ENCODE data around the gene MGME1.
"Not testable (repeated sequence)": the region's sequence is repeated elsewhere in the genome, so short reads cannot be mapped to it uniquely, and the experiment has no call there.

MGME1 gene

DNA sequence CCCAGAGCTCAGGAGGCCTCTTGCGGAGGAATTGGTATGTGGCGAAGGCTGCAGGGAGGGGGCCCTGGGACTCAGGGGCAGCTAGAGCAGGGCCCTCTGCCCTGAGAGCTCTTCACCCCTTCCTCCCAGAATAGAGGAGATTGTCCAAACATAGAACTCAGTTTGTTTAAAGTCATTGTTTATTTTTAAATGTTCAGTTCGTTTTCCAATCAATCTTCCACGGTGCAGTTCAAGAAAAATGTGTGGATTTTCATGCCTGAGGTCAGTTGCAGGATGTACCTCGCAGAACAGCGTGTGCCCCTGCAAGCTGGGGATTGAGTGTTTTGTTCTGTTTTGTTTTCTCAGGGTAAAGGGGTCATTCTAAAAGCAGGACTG lies 37.2 kb downstream of the MGME1 start:
- Mint-ChIP-seq H3K9me3 (no peaks in the 10 kb centered on the region), H3K27me3 (ENCODE audit: low read depth) (peaks cover under 1% of the 10 kb centered on the region), H3K4me3 (no peak overlapping the region), H3K4me1 (ENCODE audit: low read depth) (no peaks in the 10 kb centered on the region), H3K36me3 (ENCODE audit: low read depth) (no peaks in the 10 kb centered on the region), H3K27ac (no peak overlapping the region)

DNA sequence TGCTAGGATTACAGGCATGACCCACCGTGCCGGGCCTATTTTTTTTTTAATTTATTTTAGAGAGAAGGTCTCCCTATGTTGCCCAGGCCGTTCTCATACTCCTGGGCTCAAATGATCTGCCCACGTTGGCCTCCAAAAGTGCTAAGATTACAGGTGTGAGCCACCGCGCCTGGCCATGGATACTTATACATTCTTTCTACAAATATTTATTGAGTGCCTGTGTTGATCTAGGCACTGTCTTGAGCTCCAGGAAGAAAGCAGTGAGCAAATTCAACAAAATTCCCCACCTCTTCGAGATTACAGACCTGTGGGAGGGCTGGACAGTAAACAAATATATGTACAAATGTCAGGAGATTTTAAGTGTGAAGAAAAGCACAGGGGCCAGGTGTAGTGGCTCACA lies 37.9 kb downstream of the MGME1 start:
- H3K27ac Mint-ChIP-seq = no peak overlapping the region
- H3K4me3 Mint-ChIP-seq = no peak overlapping the region
- no peaks in the 10 kb centered on the region for H3K36me3 Mint-ChIP-seq (ENCODE audit: low read depth)
- no peaks in the 10 kb centered on the region for H3K4me1 Mint-ChIP-seq (ENCODE audit: low read depth)
- H3K27me3 Mint-ChIP-seq (ENCODE audit: low read depth) = no peaks in the 10 kb centered on the region
- no peaks in the 10 kb centered on the region for H3K9me3 Mint-ChIP-seq

DNA sequence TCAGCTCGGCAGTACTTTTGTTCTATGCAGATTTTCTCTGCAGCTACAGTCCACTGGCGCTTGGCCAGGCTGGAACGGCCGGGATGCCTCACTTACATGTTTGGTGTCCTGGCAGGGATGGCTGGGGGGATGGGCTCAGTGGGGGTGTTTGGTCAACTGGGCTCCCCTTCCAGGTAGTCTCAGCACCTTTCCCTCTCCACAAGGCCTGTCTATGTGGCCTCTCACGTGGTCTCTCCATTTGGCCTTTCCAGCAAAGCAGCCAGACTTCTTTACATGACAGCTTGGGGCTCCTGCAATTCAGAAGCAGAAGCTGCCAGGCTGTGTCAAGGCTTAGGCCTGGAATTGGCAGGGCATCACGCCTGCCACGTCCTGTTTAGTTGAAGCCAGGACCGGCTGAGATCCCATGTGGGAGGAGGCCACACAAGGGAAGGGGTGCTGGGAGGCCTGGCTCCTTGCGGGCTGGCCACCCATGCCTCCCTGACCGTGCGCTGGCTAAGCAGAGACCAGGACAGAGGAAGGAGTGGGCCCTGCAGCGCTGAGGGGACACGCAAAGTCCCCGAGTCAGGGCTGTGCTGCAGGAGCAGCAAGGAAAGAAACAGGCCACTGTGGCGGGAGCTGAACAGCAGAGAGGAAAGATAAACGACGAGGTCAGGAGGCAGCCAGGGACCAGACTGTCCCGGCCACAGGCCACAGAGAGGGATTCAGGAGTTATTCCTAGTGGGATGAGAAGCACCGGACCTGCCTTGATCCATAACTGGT lies 38.9 kb downstream of the MGME1 start:
- no peaks in the 10 kb centered on the region for H3K4me1 Mint-ChIP-seq (ENCODE audit: low read depth)
- H3K4me3 Mint-ChIP-seq = no peak overlapping the region
- H3K36me3 Mint-ChIP-seq (ENCODE audit: low read depth) = no peaks in the 10 kb centered on the region
- H3K27me3 Mint-ChIP-seq (ENCODE audit: low read depth) = no peaks in the 10 kb centered on the region
- no peak overlapping the region for H3K27ac Mint-ChIP-seq
- H3K9me3 Mint-ChIP-seq = no peaks in the 10 kb centered on the region

DNA sequence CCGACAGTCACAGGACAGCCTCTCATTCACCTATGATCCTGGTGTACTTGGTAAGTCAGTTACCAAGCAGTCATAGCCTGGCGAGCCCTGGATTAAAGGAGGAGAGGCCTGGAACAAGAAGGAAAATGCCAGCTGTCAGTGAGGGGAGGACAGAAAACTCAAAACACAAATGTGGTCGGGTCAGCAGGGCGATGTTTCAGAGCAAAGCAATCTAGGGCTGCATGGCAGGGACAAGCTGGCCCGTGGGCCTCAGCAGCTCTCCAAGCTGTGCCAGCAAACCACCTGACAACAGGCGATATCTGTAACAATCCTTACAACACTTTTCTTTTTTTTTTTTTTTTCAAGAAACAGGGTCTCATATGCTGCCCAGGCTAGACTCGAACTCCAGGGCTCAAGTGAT lies 40.3 kb downstream of the MGME1 start:
- H3K27ac Mint-ChIP-seq = no peak overlapping the region
- H3K27me3 Mint-ChIP-seq (ENCODE audit: low read depth) = no peaks in the 10 kb centered on the region
- no peaks in the 10 kb centered on the region for H3K36me3 Mint-ChIP-seq (ENCODE audit: low read depth)
- no peak overlapping the region for H3K4me3 Mint-ChIP-seq
- H3K9me3 Mint-ChIP-seq = no peaks in the 10 kb centered on the region
- no peaks in the 10 kb centered on the region for H3K4me1 Mint-ChIP-seq (ENCODE audit: low read depth)

DNA sequence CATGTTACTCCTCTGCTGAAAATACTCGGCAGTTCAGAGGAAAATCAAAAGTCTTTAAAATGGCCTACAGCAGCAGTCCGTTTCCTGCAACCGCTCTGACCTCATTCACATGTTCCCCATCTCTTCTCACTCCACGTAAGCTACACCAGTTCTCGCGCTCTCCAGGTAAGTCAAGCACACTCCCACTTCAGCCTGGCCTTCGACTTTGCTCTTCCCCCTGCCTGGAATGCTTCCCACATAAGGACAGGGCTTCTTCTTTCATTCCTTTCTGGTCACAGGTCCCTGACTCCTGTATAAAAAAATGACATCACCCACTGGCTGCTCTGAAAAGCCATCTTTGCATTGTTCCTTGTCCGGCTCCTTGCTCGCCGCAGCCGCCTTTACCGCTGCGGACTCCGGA lies 42.7 kb downstream of the MGME1 start:
- H3K4me1 Mint-ChIP-seq (ENCODE audit: low read depth) = no peaks in the 10 kb centered on the region
- no peaks in the 10 kb centered on the region for H3K36me3 Mint-ChIP-seq (ENCODE audit: low read depth)
- H3K27ac Mint-ChIP-seq = no peak overlapping the region
- no peaks in the 10 kb centered on the region for H3K9me3 Mint-ChIP-seq
- H3K4me3 Mint-ChIP-seq = no peak overlapping the region
- no peaks in the 10 kb centered on the region for H3K27me3 Mint-ChIP-seq (ENCODE audit: low read depth)

DNA sequence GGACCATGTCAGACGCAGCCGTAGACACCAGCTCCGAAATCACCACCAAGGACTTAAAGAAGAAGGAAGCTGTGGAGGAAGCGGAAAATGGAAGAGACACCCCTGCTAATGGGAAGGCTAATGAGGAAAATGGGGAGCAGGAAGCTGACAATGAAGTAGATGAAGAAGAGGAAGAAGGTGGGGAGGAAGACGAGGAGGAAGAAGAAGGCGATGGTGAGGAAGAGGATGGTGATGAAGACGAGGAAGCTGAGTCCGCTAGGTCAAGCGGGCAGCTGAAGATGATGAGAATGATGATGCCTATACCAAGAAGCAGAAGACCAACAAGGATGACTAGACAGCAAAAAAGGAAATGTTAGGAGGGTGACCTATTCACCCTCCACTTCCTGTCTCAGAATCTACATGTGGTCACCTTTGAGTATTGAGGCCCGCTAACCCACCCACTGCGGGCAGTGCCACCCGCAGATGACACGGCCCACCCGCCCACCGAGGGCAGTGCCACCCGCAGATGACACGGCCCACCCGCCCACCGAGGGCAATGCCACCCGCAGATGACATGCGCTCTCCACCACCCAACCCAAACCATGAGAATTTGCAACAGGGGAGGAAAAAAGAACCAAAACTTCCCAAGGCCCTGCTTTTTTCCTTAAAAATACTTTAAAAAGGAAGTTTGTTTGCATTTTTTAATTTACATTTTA lies 43.3 kb downstream of the MGME1 start:
- Mint-ChIP-seq H3K36me3 (ENCODE audit: low read depth) (no peaks in the 10 kb centered on the region), H3K4me3 (no peak overlapping the region), H3K27me3 (ENCODE audit: low read depth) (no peaks in the 10 kb centered on the region), H3K4me1 (ENCODE audit: low read depth) (no peaks in the 10 kb centered on the region), H3K27ac (no peak overlapping the region), H3K9me3 (no peaks in the 10 kb centered on the region)

DNA sequence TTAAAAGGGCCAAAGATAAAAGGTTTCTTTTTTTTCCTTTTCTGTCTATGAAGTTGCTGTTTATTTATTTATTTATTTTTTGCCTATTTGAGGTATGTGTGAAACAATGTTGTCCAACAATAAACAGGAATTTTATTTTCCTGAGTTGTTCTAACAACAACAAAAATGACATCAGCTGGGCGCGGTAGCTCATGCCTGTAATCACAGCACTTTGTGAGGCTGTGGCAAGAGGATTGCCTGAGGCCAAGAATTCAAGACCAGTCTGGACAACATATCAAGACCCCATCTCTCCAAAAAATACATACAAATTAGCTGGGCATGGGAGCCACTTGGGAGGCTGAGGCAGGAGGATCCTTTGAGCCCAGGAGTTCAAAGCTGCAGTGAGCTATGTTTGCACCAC lies 44.1 kb downstream of the MGME1 start:
- no peak overlapping the region for H3K4me3 Mint-ChIP-seq
- no peaks in the 10 kb centered on the region for H3K9me3 Mint-ChIP-seq
- H3K27ac Mint-ChIP-seq = no peak overlapping the region
- peaks cover under 1% of the 10 kb centered on the region for H3K27me3 Mint-ChIP-seq (ENCODE audit: low read depth)
- no peaks in the 10 kb centered on the region for H3K4me1 Mint-ChIP-seq (ENCODE audit: low read depth)
- no peaks in the 10 kb centered on the region for H3K36me3 Mint-ChIP-seq (ENCODE audit: low read depth)

DNA sequence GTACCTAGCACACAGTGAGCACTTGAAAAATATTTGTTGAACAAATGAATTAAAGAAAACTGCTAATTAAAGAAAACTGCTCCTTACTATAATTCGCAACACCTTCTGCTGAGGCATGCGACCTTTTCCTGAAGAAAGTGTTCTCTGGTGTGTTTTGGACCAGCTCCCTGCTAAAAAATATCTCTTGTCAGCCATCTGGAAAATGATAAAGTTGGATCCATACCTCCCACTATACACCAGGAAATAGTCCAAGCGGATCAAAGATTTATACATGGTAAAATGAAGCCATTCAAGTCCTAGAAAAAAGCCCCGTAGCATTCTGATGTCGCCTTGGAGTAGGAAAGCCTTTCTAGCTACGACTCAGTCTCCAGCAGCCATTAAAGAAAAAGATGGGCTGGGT lies 45.6 kb downstream of the MGME1 start:
- peaks cover 6% of the 10 kb centered on the region for H3K27me3 Mint-ChIP-seq (ENCODE audit: low read depth)
- no peak overlapping the region for H3K4me3 Mint-ChIP-seq
- no peak overlapping the region for H3K27ac Mint-ChIP-seq
- no peaks in the 10 kb centered on the region for H3K4me1 Mint-ChIP-seq (ENCODE audit: low read depth)
- H3K9me3 Mint-ChIP-seq = no peaks in the 10 kb centered on the region
- no peaks in the 10 kb centered on the region for H3K36me3 Mint-ChIP-seq (ENCODE audit: low read depth)

DNA sequence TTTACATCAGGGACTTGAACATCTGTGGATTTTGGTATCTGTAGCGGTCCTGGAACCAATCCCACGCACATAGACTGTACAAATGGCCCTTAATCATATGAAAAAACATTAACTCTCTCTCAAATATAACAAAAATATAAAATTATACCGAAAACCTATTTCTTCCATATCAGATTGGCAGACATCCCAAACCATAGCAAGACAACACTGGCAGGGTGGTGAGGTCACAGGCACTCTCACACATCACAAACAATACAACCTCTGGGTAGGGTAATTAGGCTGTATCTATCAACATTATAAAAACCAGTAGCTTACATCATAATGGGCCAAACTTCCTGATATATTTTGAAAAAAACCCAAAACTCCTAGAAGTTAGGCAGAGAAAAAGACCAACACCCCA lies 48.0 kb downstream of the MGME1 start:
- Mint-ChIP-seq H3K9me3 (no peaks in the 10 kb centered on the region), H3K36me3 (ENCODE audit: low read depth) (no peaks in the 10 kb centered on the region), H3K4me3 (no peak overlapping the region), H3K4me1 (ENCODE audit: low read depth) (no peaks in the 10 kb centered on the region), H3K27me3 (ENCODE audit: low read depth) (peaks cover 6% of the 10 kb centered on the region), H3K27ac (no peak overlapping the region)

DNA sequence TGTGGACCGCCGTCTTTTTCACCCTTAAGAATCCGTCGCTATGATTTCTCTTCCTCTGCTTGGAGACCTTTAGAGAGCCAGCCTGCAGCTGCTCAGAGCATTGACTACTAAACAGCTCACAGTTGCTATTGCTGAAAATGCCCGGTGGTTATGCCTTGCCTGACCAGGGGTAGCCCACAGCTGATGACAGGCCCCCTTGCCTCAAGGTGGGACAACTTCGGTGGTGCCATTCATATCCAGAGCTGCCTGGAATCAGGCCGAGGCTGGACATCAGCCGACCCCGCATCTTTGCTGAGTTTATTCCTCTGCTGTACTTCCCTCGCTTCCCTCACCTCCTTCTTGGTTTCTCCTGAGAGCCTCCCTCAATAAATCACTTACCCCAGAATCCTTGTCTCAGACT lies 49.3 kb downstream of the MGME1 start:
- no peak overlapping the region for H3K4me3 Mint-ChIP-seq

DNA sequence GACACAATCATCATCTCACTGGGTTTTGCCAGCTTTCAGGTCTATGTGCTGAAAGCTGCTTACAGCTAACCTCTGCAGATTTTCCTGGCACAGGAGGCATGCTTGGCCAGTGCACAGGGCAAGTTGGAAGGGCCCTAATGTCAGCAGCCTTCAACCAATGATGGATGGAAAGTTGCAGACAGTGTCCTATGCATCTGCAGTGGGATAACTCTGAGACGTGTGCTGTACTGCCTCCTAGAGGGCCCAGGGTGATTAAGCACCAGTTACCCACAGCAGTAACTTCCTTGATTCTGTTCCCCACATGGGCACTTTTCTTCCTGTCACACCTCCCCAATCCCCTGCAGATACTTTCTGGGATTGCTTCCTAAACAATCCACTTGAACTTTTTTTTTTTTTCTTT lies 50.2 kb downstream of the MGME1 start:
- Mint-ChIP-seq H3K27ac (no peak overlapping the region), H3K4me3 (no peak overlapping the region), H3K36me3 (ENCODE audit: low read depth) (no peaks in the 10 kb centered on the region), H3K4me1 (ENCODE audit: low read depth) (no peaks in the 10 kb centered on the region), H3K9me3 (no peaks in the 10 kb centered on the region), H3K27me3 (ENCODE audit: low read depth) (peaks cover 6% of the 10 kb centered on the region)

More for the DNA sequence above, 49.3 kb downstream of the MGME1 start:
- no peaks in the 10 kb centered on the region for H3K9me3 Mint-ChIP-seq
- no peaks in the 10 kb centered on the region for H3K4me1 Mint-ChIP-seq (ENCODE audit: low read depth)
- no peaks in the 10 kb centered on the region for H3K36me3 Mint-ChIP-seq (ENCODE audit: low read depth)
- no peak overlapping the region for H3K27ac Mint-ChIP-seq
- H3K27me3 Mint-ChIP-seq (ENCODE audit: low read depth) = peaks cover 6% of the 10 kb centered on the region

DNA sequence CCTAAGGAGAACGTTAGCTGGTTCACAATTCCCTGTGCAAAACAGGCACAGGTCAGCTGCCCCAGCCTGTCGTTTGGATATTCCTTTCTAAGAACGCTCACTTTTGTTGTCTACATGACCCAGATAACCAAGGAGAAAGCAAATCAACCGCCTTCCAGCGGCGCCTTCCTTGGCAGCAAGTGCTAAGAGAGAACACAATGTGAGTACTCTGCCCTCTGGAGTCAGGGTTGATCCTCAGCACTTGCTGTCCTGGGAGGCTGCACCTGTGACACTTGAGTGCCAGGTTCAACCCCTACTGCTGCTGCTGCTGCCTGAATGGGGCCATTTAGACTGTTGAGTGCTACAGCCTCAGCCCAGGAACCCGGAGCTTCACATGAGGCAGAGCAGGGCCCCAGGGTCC lies 52.1 kb downstream of the MGME1 start:
- Mint-ChIP-seq H3K4me3 (no peak overlapping the region), H3K27ac (no peak overlapping the region), H3K4me1 (ENCODE audit: low read depth) (no peaks in the 10 kb centered on the region), H3K36me3 (ENCODE audit: low read depth) (no peaks in the 10 kb centered on the region), H3K9me3 (no peaks in the 10 kb centered on the region), H3K27me3 (ENCODE audit: low read depth) (peaks cover 6% of the 10 kb centered on the region)

DNA sequence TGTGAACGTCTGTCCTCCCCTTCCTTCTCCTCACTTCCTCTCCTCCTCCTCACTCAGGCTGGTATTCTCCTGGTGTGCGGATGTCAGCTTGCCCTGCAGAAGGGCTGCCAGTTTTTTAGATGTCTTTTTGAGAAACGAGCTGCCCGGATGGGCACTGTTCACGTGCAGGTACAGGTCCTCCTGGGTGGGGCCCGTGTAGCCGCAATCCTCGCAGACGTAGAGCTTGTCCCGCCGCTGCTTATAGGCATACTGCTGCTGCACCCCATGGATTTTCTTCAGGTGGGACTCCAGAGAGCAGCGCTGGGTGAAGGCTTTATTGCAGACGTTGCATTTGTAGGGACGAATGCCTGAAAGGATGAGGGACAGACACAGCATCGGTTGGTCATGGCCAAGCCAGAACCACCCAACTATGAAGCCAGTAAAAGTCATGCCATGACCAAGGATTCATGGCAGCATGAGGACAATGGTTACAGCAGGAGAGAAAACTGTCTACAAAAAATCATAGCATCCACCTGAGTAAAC lies 55.8 kb downstream of the MGME1 start:
- no peak overlapping the region for H3K4me3 Mint-ChIP-seq
- H3K9me3 Mint-ChIP-seq = no peaks in the 10 kb centered on the region
- H3K36me3 Mint-ChIP-seq (ENCODE audit: low read depth) = no peaks in the 10 kb centered on the region
- H3K27ac Mint-ChIP-seq = no peak overlapping the region
- H3K4me1 Mint-ChIP-seq (ENCODE audit: low read depth) = no peaks in the 10 kb centered on the region
- no peaks in the 10 kb centered on the region for H3K27me3 Mint-ChIP-seq (ENCODE audit: low read depth)

DNA sequence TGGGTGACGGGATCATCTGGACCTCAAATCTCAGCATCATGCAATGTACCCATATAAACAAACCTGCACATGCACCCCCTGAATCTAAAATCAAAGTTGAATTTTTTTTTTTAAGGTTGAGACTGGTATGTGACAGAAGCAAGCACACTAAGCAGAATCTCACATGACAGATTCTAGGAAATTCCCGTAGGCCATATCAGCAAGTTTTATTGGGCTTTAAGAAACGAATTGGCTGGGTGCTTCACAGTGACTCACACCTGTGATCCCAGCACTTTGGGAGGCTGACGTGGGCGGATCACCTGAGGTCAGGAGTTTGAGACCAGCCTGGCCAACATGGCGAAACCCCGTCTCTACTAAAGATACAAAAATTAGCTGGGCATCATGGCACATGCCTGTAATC lies 58.2 kb downstream of the MGME1 start:
- H3K27me3 Mint-ChIP-seq (ENCODE audit: low read depth); H3K4me3 Mint-ChIP-seq; H3K36me3 Mint-ChIP-seq (ENCODE audit: low read depth); H3K4me1 Mint-ChIP-seq (ENCODE audit: low read depth); H3K27ac Mint-ChIP-seq; H3K9me3 Mint-ChIP-seq: not testable (repeated sequence)

DNA sequence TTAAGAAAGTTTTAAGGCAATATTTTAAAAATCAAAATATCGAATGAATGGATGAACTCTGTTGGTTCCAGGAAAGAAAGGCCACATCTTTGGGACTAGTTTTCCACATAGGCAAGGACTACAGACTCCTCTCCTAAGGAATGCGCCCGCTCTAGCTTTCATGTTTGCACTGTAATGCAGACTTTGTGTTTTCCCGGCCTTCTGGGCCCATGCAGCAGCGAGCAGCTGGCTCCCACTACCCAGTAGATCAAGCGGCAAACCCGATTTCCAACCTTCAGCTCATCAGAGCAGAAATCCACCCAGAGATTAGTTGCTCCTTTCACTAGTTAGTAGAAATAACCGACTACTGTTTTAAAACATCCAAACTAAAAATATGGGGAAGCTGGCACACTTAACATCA lies 61.2 kb downstream of the MGME1 start:
- Mint-ChIP-seq H3K27ac (no peak overlapping the region), H3K9me3 (no peaks in the 10 kb centered on the region), H3K27me3 (ENCODE audit: low read depth) (peaks cover 7% of the 10 kb centered on the region), H3K36me3 (ENCODE audit: low read depth) (no peaks in the 10 kb centered on the region), H3K4me1 (ENCODE audit: low read depth) (no peaks in the 10 kb centered on the region), H3K4me3 (no peak overlapping the region)
